Right lobe of liver (tissue), 4 donors: ENCODE measurements around the gene NCDN.

ENCODE experiments used
- CTCF ChIP-seq, 4 donors: fragments of 200-600 bp in 3 of 4; fragments of 450-650 bp in 1 of 4; IDR thresholded peaks; one replicate each; pipeline versions ENCODE4 v1.5.1 to v1.8.0; 2016 to 2022; ENCODE audit warnings: antibody characterized with exemption in 4 of 4, mild to moderate bottlenecking in 2 of 4
- POLR2A ChIP-seq: fragments of 450-650 bp; IDR thresholded peaks from one replicate; pipeline ENCODE4 v1.6.1; 2017; ENCODE audit warnings: antibody characterized with exemption, mild to moderate bottlenecking
- donor health status: DM: no; HTN: no; CAD: no.
- donor health status: DM: no; HTN: no; CAD: no.
- donor health status: DM: no; HTN: yes; CAD: no.

DNA sequence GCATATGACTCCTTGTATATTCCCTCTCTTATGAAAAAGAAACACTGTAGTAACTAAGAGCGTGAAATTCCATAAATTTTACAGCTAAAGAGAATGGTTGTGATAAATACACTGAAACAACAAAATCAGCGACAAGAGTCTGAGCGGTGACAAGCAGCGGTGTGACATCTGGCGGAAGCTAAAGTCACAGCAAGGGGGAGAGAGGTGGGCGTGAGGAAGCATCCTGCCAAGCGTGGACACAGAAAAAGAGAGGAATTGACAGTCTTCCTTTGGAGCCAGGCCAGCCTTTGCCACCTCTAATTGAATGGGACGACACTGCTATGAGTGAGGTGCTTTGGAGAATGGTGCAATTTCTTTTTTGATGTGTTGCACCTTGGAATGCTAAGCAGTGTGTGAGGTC is 57.8 kb downstream of the NCDN start:
- TF ChIP-seq CTCF (IDR thresholded peaks at IDR 0.05) (no peak), POLR2A (no peak)
